Kidney (tissue), 14 donors: Measurements from ENCODE around the gene DYNLL2. TPM values are rescaled to one million over a fixed set of nuclear protein-coding genes. Genes with fewer than 3 reads are reported as not detected.

Experiments used
- DNase-seq, 5 donors: peaks; one replicate each; pipeline ENCODE4 v3.0.0-alpha.2; 2013 to 2020
- FAIRE-seq: peaks from 2 replicates; lab custom pipeline; 2012; peaks lifted over from hg19 to GRCh38; lab: Jason Lieb, UNC
- H3K27ac ChIP-seq, 2 donors: one replicate each; pipeline ENCODE4 v1.7.0; 2013; ENCODE audit warnings: low read depth in 2 of 2, low read length in 2 of 2, inconsistent platforms in 1 of 2
- H3K27me3 ChIP-seq: one replicate; pipeline ENCODE4 v1.7.1; 2013; ENCODE audit warnings: low read length, inconsistent platforms; ENCODE audit not compliant: control insufficient read depth, insufficient read depth
- H3K36me3 ChIP-seq, 3 donors: one replicate each; pipeline versions ENCODE4 v1.7.0 to v1.7.1; 2013; ENCODE audit warnings: low read length in 3 of 3, control low read depth in 1 of 3, inconsistent platforms in 1 of 3; ENCODE audit not compliant: insufficient read depth in 3 of 3, control insufficient read depth in 2 of 3
- H3K4me1 ChIP-seq, 3 donors: one replicate each; pipeline versions ENCODE4 v1.7.0 to v1.7.1; 2013; ENCODE audit warnings: low read length in 3 of 3, inconsistent platforms in 1 of 3, low read depth in 1 of 3; ENCODE audit not compliant: control insufficient read depth in 2 of 3, insufficient read depth in 2 of 3
- H3K4me3 ChIP-seq, 3 donors: one replicate each; pipeline versions ENCODE4 v1.7.0 to v1.8.1; 2013; ENCODE audit warnings: low read length in 3 of 3, control low read depth in 1 of 3, inconsistent platforms in 1 of 3
- H3K9ac ChIP-seq, 3 donors: one replicate each; pipeline versions ENCODE4 v1.7.0 to v1.7.1; 2013; ENCODE audit warnings: low read length in 3 of 3, control low read depth in 1 of 3, inconsistent platforms in 1 of 3
- H3K9me3 ChIP-seq, 3 donors: one replicate each; pipeline versions ENCODE4 v1.7.0 to v1.7.1; 2013; ENCODE audit warnings: low read length in 3 of 3, control low read depth in 1 of 3, inconsistent platforms in 1 of 3; ENCODE audit not compliant: control insufficient read depth in 2 of 3, insufficient read depth in 1 of 3
- CTCF ChIP-seq: IDR thresholded peaks from 3 replicates; pipeline ENCODE4 v1.5.1; 2012; ENCODE audit warnings: mild to moderate bottlenecking, moderate library complexity, borderline replicate concordance; ENCODE audit not compliant: insufficient read depth; ENCODE audit errors: extremely low read depth
- intact Hi-C: fragments of 100-400 bp; cut with DNase I; formaldehyde crosslinking; loops from one replicate; pipeline ENCODE4 v1.11.1; 2022
- polyA plus RNA-seq: library from polyadenylated mRNA; stranded (reverse); fragments of 350-450 nt; fragmentation: Illumina TruSeq; extraction: RNeasy Lipid Tissue Mini Kit (QIAGEN cat#74804); gene quantifications from one replicate; pipeline ENCODE4 v1.2.3, GENCODE V29; 2014; ENCODE audit warnings: low read depth, low replicate concordance; ENCODE audit not compliant: insufficient read depth
- total RNA-seq: library from RNA; stranded (reverse); fragmentation: NEBNext Ultra II Directional; extraction: Animal tissue kit (Norgen Biotek cat#: 25700); gene quantifications from one replicate; pipeline ENCODE4 v1.2.1, GENCODE V29; 2021
- donor health status: control.
- donor health status: control.
- donor health status: control.
- donor health status: control.
- donor health status: control.
- donor health status: DM: yes; HTN: yes; CAD: no.
- donor health status: Normal renal cell carcinoma (clear cell type).

DYNLL2 gene
- total and polyA plus RNA-seq, 2 donors from 2014 or later = 43.2 to 59.7 TPM

- intact Hi-C loops = no loop called here
- Histone ChIP-seq H3K27me3 (no peaks in the 10 kb centered on the region), H3K9me3 (no peaks in the 10 kb centered on the region), H3K27ac (no peak overlapping the region), H3K4me1 (peaks cover 0 to 2% (median 0%) of the 10 kb centered on the region in 3 donors), H3K9ac (no peak overlapping the region), H3K36me3 (no peaks in the 10 kb centered on the region), H3K4me3 (no peak overlapping the region)
- no peak for FAIRE-seq
- DNase-seq = no peak
- TF ChIP-seq CTCF = no peak
Observed at GRCh38 chr17:58079300-58080033, 3.8 kb upstream of the DYNLL2 start.

- no peak overlapping the region for H3K4me3 ChIP-seq
- H3K27me3 ChIP-seq = no peaks in the 10 kb centered on the region
- H3K36me3 ChIP-seq = peaks cover 0 to 8% (median 0%) of the 10 kb centered on the region in 3 donors
- no peaks in the 10 kb centered on the region for H3K9me3 ChIP-seq
- FAIRE-seq = no peak
- no peak for TF ChIP-seq CTCF
- H3K4me1 ChIP-seq = peaks cover 0 to 18% (median 18%) of the 10 kb centered on the region in 3 donors
- DNase-seq = peak in 4 of 5 donors; percentile 59 to 74 (median 64)
- no peak overlapping the region for H3K9ac ChIP-seq
- no peak overlapping the region for H3K27ac ChIP-seq
- intact Hi-C loops = no loop called here
Observed at GRCh38 chr17:58081646-58082340, 1.4 kb upstream of the DYNLL2 start.

- H3K27ac ChIP-seq = peak overlapping the region; percentile 67 to 68
Observed at GRCh38 chr17:58082341-58082869, 814 bp upstream of the DYNLL2 start.

More at GRCh38 chr17:58082341-58082869, 814 bp upstream of the DYNLL2 start:
- Histone ChIP-seq H3K27me3 (no peaks in the 10 kb centered on the region), H3K9ac (peak overlapping the region in 1 of 3 donors; percentile 49), H3K36me3 (peaks cover 0 to 14% (median 3%) of the 10 kb centered on the region in 3 donors), H3K9me3 (no peaks in the 10 kb centered on the region), H3K4me3 (peak overlapping the region in 1 of 3 donors; percentile 47), H3K4me1 (peaks cover 0 to 24% (median 21%) of the 10 kb centered on the region in 3 donors)
- no peak for TF ChIP-seq CTCF
- intact Hi-C loops = no loop called here
- peak in 1 of 5 donors; percentile 15 for DNase-seq
- FAIRE-seq = no peak
